Cortex of kidney (tissue), 1 donor: ENCODE measurements around the gene TGFB2.

ENCODE experiments used
- DNase-seq: peaks from one replicate; lab custom pipeline; 2025; lab: John Stamatoyannopoulos, UW

Gene TGFB2

DNA sequence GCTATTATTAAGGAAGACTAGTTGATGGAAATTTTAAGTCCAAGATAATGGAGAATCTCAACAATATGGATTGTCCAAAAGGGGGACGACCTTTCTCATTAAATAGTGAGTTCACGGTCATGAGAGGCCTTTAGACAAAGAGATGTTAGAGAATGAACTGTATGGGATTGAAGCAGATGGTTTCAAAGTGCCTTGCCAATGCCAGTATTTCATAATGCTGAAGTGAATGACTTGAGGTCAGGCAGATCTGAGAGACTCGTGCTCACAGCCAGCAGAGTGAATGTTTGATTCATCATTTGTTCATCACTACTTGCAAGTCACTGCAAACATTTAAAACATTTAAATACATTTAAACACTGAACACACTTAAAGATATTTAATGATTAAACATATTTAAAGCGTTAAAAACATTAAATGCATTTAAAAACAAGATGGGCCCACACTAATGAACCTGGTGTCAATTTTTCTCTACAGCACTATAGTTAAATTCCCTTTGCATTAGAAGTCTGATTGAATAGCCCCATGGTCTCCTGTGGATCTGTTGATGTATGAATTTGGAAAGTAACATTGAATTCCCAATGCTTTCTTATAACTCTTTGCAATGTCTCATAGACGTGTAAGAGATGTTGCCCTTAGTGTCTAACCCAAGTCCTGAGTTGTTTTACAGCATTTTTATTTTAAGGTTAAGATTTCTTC is 80.7 kb downstream of the TGFB2 start:
- DNase-seq: no peak

DNA sequence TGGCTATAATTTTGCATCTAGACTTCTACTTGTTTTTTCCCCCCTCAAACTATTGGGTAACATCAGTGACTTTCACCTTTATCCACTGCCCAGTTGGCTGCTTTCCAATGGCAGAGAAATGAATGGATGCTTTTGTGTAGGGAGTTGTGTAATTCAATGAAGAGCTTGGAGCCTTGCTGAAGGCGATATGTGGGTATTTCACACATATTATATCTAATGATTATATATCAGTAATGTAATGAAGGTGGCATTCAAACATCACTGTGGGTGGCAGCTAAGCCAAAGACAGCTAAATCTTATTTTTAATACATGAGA is 81.2 kb downstream of the TGFB2 start:
- no peak for DNase-seq

DNA sequence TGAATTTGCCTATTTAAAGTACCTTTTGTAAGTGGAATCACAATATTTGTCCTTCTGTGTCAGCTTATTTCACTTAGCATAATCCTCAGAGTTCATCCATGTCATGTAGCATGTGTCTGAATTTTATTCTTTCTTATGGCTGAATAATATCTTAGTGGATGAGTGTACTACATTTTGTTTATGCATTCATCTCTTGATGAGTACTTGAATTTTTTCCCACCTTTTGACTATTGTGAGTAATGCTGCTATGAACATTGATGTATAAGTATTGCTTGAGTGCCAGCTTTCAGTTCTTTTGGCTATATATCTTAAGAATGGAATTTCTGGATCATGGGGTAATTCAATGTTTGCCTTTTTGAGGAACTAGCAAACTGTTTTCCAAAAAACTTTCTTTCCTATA is 84.2 kb downstream of the TGFB2 start:
- DNase-seq: no peak

DNA sequence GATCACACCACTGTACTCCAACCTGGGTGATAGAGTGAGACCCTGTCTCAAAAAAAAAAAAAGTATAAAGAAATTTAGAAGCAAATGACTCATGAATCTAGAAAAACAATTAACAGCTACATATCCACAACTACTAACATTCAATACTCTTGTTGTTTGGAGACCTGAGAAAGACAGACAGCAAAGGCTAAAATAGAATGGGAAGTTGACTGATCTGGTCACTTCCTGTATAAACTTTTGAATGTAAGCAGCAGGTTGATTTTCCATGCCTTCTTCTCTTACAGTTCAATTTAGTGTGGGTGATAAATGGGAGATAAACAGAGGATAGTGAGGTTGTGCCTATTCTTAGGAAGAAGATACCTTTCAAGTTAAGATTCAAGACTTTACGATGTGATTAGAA is 85.2 kb downstream of the TGFB2 start:
- no peak for DNase-seq

DNA sequence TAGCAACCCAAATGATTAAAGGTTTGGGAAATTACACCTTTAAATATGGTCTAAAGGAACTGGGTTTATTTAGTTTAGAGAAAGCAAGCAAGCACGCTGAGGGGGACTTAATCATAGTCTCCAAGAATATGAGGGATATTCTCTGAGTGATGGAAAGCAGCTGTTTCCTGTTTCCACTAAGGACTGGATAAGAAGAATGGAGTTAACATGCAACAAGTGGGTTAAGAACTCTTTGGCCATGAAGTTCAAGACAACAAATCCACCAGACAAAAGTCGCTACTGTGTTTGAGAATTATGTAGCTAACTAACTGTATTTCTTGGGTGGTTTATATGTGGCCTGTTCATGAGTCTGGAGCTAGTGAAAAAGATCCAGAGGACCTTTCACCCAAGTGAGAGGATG is 85.7 kb downstream of the TGFB2 start:
- no peak for DNase-seq

DNA sequence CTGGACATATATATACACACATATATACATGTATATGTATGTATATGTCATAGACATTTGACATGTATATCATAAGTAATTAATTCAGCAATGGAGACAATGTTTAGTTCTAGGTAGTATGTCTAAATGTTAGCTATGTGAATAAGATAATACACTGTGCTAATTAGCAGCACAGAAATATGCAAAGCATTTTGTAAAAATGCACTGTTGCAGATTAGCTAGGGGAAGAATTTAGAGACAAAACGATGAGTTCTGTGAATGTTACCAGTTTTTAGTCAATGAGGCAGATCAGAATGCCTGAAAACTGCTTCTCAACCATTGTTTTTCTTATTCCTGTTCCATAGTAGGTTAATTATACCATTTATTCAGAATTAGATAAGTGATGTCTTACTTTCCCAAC is 86.3 kb downstream of the TGFB2 start:
- no peak for DNase-seq

DNA sequence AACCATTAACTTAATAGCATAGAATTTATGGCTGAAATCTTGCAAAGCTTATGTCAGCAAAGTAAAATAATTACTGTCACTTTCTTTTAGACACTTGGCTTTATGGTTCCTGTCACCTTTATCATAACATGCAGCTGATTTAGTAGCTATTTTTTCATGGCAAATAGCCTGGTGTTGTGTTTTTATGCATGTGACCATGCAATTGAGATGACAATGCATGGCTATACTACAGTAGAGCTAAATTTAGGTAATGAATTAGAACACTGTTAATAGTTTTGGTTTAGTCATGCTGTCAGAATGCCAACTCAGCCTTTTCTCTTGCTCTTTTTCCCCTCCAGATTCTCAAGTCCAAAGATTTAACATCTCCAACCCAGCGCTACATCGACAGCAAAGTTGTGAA is 88.6 kb downstream of the TGFB2 start:
- no peak for DNase-seq

DNA sequence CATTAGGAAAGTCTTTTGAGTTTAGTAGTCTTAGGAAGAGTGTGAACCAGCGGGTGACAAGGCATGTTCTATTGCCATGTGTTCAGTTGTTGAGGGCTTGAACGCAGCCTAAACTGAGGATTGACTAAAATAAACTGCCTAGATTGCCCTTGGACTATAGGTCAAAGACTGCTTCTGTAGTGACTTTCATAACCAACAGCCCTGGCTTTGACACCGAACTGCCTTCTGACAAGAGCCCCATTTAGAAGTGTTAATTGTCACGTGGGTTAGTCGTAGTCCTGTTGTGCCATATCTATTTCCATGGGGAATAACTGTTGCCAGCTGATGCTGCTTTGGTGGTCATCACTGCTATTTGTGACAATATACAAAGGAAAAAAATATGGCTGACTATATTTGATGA is 90.4 kb downstream of the TGFB2 start:
- DNase-seq: no peak

DNA sequence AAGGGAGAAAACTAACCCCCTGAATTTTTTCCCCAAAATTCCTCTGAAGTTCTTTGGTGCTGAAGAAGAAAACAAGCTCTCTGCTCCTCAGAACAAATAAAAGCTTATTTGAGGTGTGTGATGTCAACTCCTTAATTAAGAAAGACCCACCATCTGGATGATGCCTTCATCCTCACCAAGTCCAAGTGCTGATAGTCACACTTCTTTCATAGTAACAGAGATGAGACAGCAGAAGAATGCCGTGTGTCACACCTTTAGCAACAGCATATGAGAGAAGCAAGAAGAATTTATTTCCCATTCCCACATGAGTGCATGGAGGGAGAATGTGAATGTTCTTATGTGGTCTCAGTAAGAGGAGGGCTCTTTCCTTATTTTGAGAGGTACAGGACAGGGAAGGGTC is 91.2 kb downstream of the TGFB2 start:
- no peak for DNase-seq

DNA sequence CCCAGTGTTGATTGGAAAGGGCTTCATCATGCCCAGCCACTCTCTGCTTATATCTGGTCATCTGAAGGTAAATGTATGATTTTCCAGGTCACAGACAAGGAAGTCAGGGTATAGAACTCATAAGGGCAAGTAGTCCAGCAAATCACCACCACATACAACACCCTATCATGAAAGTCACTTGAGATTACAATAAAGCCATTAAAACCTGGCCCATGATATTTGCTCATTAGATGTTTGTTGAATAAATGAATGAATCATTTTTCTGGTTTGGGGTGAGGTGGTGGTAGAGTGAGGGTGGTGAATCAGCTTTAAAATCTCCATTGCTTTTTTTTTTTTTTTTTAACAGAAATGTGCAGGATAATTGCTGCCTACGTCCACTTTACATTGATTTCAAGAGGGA is 91.9 kb downstream of the TGFB2 start:
- no peak for DNase-seq

DNA sequence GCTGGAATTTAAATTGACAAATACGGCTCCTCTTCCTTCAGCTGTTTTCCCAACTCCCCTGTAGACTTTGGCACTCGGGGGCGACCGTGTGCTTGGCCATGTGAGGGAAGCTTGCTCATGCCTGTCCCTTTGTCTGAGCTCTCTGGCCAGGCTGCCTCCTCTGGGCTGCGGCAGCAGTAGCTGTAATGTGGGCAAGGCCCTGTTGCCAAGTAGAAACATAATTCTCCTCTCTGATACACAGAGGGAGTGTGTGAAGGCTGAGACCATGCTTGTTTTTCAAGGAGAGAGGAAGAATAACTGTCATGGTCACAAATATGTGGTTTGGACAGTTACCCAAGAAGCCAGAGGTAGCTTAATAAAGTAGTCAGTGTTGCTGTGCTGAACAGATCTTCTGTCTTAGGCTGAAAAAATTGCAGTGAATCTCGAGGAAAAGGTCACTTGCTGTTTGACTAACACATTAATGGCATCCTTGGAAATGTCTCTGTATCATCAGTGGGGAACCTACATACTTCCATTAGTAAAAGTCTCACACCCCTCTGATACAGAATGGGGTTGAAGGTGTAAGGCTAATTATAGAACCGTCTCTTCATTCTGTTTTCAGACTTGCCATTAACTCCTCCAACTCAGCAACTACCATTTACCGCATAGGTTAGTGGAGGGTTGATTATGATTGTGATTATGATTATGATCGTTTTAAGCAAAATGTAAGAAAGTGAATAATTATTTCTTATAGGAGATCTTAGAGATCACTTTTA is 94.6 kb downstream of the TGFB2 start:
- no peak for DNase-seq

DNA sequence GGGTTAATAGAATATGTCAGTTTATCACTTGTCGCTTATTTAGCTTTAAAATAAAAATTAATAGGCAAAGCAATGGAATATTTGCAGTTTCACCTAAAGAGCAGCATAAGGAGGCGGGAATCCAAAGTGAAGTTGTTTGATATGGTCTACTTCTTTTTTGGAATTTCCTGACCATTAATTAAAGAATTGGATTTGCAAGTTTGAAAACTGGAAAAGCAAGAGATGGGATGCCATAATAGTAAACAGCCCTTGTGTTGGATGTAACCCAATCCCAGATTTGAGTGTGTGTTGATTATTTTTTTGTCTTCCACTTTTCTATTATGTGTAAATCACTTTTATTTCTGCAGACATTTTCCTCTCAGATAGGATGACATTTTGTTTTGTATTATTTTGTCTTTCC is 98.1 kb downstream of the TGFB2 start:
- DNase-seq: no peak

DNA sequence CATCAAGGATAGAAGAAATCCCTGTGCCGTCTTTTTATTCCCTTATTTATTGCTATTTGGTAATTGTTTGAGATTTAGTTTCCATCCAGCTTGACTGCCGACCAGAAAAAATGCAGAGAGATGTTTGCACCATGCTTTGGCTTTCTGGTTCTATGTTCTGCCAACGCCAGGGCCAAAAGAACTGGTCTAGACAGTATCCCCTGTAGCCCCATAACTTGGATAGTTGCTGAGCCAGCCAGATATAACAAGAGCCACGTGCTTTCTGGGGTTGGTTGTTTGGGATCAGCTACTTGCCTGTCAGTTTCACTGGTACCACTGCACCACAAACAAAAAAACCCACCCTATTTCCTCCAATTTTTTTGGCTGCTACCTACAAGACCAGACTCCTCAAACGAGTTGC is 99.0 kb downstream of the TGFB2 start:
- DNase-seq: no peak

DNA sequence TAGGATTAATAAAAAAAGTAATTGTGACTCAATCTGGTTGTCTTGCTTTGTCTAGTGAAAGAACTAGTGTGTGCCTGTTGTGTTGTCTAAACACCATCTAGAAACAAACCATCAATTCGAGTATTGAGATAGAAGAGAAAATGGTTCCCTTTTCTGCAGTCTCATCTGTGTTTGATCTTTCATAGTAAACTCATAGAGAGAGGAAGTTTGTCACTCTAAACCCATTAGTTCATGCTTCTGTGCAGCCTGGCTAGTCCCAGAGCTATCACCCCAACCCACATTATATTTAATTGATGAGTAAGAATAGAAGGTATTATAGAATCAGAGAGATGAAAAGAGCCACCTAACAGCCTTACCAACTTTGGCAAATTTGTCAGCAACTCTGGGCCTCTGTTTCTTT is 99.5 kb downstream of the TGFB2 start:
- DNase-seq: no peak

DNA sequence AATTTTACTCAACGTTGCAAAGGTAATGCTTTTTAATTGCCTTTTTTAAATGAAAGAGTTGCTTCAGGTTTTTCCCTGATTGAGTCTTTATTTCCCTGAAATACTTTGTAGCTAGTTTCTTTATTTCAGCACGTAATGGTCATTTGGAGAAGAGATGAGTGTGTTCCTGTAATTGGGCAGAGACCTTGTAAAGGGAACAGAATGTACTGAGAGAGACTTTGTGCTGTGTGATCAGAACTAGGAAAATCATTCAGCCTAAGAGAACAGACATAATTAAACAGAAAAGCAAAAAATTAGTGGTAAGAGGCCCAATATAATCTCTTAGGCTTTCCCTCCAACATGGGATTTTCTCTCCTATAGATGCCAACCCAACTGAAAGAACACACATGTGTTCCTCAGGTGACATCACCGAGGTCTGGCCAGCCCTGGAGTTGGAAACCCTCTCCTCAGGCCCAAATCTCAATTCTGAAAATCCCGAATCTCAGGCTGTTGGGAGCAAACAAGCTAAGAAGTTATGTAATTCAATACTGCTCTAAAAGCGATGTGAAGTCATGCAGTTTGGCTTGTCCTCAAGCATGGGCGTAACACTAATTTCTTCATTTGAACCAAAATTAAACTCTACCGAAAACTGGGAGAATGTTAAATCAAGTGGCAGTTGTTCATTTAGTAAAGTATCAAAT is 102.0 kb downstream of the TGFB2 start:
- DNase-seq: no peak

DNA sequence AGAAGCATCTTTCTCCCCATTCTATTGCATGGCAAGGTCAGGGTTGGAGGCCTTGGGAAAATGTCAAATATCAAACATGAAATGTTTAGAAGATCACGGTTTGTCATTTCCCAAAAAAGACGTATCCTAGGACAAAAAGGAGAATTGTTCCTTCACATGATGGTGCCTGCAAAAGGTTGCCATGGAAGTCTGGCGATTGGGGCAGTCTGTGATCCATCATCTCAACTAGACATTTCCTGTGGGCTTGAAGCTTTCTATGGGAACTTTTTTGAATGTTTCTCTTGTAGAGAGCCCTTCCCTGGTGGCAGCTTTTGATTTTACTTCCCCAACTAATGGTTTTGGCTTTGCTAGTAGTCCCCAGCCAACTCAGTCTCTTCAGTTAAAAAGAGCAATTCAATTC is 106.3 kb downstream of the TGFB2 start:
- no peak for DNase-seq

DNA sequence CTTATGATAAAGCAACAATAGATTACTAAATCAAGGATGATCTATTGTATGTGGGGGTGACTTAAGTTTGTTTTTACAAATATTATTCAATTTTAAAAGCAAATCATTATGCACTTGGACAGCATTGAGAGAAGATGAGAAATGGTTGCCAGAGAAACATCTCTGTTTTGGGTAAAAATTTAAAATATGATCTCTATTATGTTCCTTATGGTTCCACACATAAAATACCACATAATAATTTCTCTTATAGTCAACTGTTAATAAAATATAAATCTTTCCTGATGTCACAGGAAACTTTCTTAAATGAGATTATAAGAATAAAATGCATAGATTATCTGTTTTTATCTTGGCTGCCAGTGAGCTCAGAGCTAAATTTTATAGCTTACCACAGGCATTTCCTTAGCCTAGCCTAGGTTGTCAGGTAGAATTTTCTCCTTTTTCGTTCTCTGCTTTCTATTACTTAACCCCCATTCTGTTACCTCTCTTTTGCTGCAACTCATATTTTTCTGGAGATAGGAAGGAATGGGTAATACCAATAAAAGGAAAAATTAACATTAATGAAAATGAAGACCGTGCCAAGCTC is 109.7 kb downstream of the TGFB2 start:
- no peak for DNase-seq

DNA sequence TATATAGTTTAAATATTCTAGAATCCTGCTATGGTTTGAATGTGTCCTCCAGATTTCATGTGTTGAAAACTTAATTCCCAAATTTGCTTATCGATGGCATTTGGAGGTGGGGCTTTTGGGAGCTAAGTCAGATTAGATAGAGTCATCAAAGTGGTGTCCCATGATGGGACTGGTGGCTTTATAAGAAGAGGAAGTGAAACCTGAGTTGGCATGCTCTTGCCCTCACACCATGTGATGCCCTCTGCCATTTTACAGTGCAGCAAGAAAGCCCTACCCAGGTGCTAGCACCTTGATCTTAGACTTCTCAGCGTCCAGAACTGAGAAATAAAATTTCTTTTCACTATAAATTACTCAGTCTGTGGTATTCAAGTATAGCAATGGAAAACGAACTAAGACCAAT is 111.3 kb downstream of the TGFB2 start:
- no peak for DNase-seq

DNA sequence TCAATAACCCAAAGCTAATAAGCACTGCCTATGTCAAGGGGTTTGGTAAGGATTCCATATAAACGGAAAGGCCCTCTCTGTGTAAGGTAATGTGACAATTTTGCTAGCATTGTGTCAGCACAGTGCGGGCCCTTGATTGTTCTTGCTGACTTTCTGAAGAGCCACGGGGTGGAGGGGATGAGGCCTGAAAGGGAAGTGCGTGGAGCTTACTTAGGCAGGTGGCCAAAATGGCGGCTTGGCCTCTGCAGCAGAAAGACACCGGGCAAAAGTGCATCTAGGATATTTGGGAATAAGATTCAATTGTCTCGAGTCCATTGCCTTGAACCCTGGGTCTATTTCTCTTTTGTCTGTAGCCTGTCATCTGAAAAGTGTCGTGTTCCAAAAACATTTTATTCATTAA is 114.3 kb downstream of the TGFB2 start:
- no peak for DNase-seq

DNA sequence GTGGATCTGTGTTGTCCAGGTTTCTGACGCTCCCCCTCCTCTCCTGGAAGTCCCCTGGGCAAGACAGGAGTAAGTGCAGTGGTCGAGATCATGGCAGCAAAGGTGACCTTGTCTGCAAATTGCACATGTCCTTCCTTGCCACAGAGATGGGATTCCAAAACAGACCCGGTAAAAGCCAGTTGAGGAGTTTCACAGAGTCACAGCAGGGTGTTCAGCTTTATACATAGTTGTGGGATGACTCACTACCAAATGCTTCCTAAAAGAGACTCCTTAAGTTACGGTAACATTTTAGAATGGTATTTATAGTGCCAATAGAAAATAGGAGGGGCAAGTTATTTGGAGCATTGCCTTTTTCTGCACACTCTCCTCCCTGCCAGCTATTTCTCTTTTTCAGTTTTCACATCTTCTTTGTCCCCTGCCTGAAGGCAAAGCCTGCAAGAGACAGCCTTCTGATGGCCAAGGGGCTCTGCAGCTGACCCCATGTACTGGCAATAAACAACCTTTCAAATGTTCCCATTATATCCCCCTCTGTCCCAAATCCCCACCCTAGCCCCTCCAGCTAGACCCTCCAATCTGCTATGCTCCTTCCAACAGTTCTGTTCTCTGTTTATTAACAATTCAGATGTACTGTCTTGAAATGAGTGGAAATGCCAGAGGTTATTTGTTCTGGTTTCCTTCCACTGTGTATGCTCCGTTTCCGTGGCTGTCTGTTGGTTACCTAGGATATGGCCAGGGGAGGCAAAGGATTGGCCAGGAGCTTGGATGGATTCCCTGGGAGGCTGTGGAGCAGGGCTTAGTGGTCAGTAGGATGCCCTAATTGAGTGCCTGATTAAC is 115.0 kb downstream of the TGFB2 start:
- no peak for DNase-seq

DNA sequence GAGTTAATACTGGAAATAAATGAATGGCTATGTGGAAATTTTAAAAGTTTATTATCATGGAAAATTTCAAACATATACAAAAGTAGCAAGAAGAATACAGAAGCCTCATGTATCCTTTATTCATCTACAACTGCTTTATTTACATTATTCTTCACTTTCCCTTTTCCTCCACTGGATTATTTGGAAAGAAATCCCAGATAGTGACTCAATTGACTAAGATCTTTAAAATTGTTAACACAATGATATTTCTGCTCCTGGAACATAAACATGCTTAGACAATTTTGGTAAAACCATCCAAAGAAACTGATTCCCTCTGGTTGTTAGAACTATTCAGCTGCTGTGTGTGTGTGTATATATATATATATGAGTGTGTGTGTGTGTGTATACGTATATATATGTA is 116.2 kb downstream of the TGFB2 start:
- DNase-seq: no peak

DNA sequence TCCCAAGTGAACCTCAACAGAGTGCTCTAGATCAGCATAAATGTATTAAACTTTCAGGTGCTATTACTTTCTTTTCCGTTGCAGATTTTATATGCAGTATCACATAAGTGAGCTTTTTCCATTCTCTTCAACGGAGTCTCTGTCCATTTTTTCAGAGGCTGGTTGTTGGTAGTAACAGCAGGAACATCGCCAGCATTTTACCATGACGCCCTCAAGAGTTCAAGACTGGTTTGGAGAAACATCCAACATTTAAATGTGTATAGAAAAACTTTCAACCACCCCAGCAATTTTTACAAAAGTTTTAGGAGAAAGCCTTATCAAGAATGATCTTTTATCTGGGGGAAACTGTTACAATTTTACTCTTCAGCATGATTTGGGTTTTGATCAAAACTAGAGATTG is 117.0 kb downstream of the TGFB2 start:
- DNase-seq: no peak
